IPS-20b (cell line): ENCODE data around the gene DCAF12.

Source experiments
- H3K27ac ChIP-seq: one replicate; pipeline ENCODE4 v1.5.1; 2013; ENCODE audit warnings: low read length
- H3K27me3 ChIP-seq: 2 replicates; pipeline ENCODE4 v1.6.1; 2013; ENCODE audit warnings: mild to moderate bottlenecking, low read length, inconsistent platforms; ENCODE audit not compliant: insufficient read depth
- H3K36me3 ChIP-seq: 2 replicates; pipeline ENCODE4 v1.6.1; 2013; ENCODE audit warnings: low read depth, mild to moderate bottlenecking, inconsistent platforms, low read length, moderate library complexity; ENCODE audit not compliant: insufficient read depth
- H3K4me1 ChIP-seq: 2 replicates; pipeline ENCODE4 v1.6.1; 2013; ENCODE audit warnings: mild to moderate bottlenecking, control low read depth, inconsistent platforms, low read length, moderate library complexity; ENCODE audit not compliant: insufficient read depth
- H3K4me3 ChIP-seq: 2 replicates; pipeline ENCODE4 v1.5.1; 2013; ENCODE audit warnings: mild to moderate bottlenecking, low read length, inconsistent platforms
- H3K9ac ChIP-seq: 2 replicates; pipeline ENCODE4 v1.6.1; 2013; ENCODE audit warnings: low read depth, mild to moderate bottlenecking, inconsistent platforms, low read length, moderate library complexity
- H3K9me3 ChIP-seq: 2 replicates; pipeline ENCODE4 v1.6.1; 2013; ENCODE audit warnings: mild to moderate bottlenecking, low read depth, low read length, inconsistent platforms; ENCODE audit not compliant: insufficient read depth

The DCAF12 gene

DNA sequence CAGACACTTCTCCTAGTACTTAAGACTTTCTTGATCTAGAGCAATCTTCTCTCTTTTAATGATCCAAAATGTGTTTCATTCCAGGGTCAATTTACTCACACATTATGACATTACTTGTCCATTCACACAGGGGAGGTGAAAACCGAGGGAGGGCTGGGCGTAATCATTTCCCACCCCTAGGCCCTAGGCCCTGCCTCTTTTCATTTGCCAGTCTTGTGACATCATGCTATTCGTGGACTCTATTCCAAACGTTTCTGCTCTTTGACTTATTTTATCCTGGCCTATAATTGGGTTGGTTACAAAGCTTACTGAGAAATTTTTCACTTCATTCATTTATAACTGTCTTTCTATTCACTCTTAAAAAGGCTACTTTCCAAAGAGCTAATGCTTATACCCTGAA is 2.4 kb downstream of the DCAF12 start:
- no peak overlapping the region for H3K4me3 ChIP-seq
- peaks cover 11% of the 10 kb centered on the region; the same call in 1 of the 2 replicates for H3K4me1 ChIP-seq
- no peak overlapping the region for H3K27ac ChIP-seq
- H3K9me3 ChIP-seq = no peaks in the 10 kb centered on the region
- 0 out of 2 replicates have a peak overlapping the region, but pooled peaks have one; percentile 35 for H3K9ac ChIP-seq
- no peaks in the 10 kb centered on the region for H3K27me3 ChIP-seq
- peaks cover 36% of the 10 kb centered on the region for H3K36me3 ChIP-seq

DNA sequence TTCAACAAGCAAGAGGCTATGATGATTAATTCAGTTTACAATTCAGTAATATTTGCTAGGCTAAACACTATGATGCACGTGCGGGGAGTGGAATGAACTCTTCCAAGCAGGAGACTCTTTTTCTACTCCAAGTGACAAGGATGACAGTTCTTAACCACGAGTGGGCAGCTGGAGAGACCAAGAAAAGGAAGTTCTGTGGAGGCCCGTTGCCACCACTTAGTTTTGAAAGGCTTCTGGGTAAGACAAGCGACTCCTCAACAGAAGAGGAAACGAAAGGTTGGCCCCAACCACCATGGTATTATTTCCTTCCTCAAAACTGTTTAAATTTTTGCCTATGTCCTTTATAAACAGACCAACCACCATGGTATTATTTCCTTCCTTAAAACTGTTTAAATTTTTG is 2.8 kb downstream of the DCAF12 start:
- H3K27ac ChIP-seq = no peak overlapping the region
- no peaks in the 10 kb centered on the region for H3K9me3 ChIP-seq
- H3K4me3 ChIP-seq = no peak overlapping the region
- peaks cover 40% of the 10 kb centered on the region for H3K36me3 ChIP-seq
- H3K4me1 ChIP-seq = peaks cover 11% of the 10 kb centered on the region; the same call in 1 of the 2 replicates
- H3K27me3 ChIP-seq = no peaks in the 10 kb centered on the region
- H3K9ac ChIP-seq = 0 out of 2 replicates have a peak overlapping the region, but pooled peaks have one; percentile 35

DNA sequence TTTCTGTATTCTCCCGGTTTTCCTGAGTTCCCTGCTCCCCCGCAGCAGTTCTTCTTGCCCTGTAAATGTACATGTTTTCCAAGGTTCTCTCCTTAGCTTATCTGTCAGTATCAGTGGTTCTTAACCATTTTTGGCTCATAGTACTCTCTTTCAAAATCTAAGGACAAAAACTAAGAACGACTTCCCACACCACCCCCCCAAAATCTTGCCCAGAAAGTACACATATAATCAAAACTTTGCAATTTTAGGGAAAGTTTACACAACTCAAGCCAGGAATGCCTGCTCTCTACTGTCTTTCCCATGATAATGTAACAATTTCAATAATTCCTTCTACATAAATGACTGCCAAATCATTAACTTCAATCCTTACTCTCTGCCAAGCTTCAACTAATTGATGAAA is 4.5 kb downstream of the DCAF12 start:
- Histone ChIP-seq H3K4me1 (peaks cover 5% of the 10 kb centered on the region; the same call in 1 of the 2 replicates), H3K9me3 (no peaks in the 10 kb centered on the region), H3K4me3 (no peak overlapping the region), H3K27me3 (no peaks in the 10 kb centered on the region), H3K27ac (no peak overlapping the region), H3K36me3 (peaks cover 56% of the 10 kb centered on the region), H3K9ac (no peak overlapping the region)

DNA sequence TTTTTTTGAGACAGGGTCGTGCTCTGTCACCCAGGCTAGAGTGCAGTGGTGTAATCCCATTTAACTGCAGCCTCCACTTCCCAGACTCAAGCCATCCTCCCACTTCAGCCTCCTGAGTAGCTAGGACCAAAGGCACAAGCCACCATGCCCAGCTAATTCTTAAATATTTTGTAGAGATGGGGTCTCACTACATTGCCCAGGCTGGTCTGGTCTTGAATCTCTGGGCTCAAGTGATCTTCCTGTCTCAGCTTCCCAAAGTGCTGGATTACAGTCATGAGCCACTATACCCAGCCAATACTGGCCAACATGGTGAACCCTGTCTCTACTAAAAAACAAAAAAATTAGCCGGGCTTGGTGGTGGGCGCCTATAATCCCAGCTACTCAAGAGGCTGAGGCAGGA is 6.8 kb downstream of the DCAF12 start:
- H3K4me3 ChIP-seq = no peak overlapping the region
- no peaks in the 10 kb centered on the region for H3K27me3 ChIP-seq
- no peak overlapping the region for H3K27ac ChIP-seq
- no peaks in the 10 kb centered on the region for H3K4me1 ChIP-seq
- peaks cover 62% of the 10 kb centered on the region for H3K36me3 ChIP-seq
- H3K9me3 ChIP-seq = no peaks in the 10 kb centered on the region
- no peak overlapping the region for H3K9ac ChIP-seq

DNA sequence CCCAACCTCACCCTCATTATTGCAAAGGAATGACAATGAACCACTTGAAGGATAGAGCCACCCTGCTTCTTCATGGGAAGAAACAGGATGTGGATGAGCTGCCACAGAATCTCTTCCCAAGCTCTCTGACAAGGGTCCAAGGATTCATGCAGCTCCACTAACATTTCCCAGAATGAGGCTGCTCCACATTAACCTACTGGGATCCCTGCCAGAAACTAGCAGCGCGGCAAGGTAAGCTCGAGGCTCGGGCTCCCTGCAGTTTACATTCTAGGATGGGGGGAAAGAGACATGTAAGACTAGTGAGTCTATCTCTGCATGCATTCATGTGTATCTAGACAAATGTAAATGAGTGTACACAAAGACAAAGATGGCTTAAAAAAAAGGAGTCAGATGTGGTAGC is 12.1 kb downstream of the DCAF12 start:
- Histone ChIP-seq H3K4me3 (no peak overlapping the region), H3K9me3 (no peaks in the 10 kb centered on the region), H3K4me1 (no peaks in the 10 kb centered on the region), H3K27ac (no peak overlapping the region), H3K36me3 (peaks cover 44% of the 10 kb centered on the region), H3K27me3 (no peaks in the 10 kb centered on the region), H3K9ac (no peak overlapping the region)

DNA sequence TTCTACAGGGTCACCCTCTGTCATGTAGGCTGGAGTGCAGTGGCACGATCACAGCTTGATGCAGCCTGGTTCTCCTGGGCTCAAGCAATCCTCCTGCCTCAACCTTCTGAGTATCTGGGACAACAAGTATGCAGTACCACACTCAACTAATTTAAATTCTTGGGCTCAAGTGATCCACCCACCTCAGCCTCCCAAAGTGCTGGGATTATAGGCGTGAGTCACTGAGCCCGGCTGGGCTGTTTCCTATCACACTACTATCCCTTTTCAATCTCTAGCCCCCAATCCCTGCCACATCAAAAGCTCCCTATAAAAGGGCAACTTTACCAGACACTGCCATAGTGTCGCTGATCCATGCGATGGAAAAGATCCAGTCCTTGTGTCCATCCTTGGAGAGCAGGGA is 20.4 kb downstream of the DCAF12 start:
- Histone ChIP-seq H3K27ac (no peak overlapping the region), H3K4me3 (no peak overlapping the region), H3K36me3 (peaks cover 80% of the 10 kb centered on the region), H3K9me3 (no peaks in the 10 kb centered on the region), H3K9ac (no peak overlapping the region), H3K27me3 (no peaks in the 10 kb centered on the region), H3K4me1 (no peaks in the 10 kb centered on the region)

DNA sequence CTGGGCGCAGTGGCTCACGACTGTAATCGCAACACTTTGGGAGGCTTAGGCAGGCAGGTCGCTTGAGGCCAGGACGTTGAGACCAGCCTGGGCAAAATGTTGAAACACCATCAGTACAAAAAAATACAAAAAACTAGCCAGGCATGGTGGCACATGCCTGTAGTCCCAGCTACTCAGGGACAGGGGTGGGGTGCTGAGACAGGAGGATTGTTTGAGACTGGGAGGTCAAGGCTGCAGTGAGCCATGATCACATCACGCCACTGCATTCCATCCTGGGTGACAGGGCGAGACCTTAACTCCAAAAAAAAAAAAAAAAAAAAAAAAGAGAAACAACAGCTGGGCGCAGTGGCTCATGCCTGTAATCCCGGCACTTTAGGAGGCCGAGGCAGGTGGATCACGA is 23.7 kb downstream of the DCAF12 start:
- Histone ChIP-seq H3K27ac (no peak overlapping the region), H3K9me3 (no peaks in the 10 kb centered on the region), H3K4me3 (no peak overlapping the region), H3K27me3 (no peaks in the 10 kb centered on the region), H3K9ac (no peak overlapping the region), H3K36me3 (peaks cover 84% of the 10 kb centered on the region), H3K4me1 (no peaks in the 10 kb centered on the region)

DNA sequence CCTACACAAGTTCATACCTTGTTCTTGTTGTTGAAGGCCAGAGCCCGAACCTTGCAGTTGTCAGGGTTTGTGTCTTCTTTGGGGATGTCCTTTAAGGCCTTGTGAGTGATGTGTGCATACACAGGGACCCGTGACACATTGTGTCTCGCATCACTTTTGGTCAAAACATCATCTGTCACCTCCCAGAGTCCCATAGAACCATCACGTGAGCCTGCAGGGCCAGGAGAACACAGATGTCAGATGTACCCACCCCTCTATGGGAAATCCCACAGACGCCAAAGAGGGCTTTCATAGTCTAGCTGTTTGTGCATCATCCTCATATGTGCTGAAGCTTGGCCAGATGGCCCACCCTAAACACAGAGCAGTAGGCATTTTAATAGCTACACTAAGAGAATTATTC is 28.2 kb downstream of the DCAF12 start:
- H3K36me3 ChIP-seq = peaks cover 79% of the 10 kb centered on the region
- H3K9ac ChIP-seq = no peak overlapping the region
- H3K27ac ChIP-seq = no peak overlapping the region

DNA sequence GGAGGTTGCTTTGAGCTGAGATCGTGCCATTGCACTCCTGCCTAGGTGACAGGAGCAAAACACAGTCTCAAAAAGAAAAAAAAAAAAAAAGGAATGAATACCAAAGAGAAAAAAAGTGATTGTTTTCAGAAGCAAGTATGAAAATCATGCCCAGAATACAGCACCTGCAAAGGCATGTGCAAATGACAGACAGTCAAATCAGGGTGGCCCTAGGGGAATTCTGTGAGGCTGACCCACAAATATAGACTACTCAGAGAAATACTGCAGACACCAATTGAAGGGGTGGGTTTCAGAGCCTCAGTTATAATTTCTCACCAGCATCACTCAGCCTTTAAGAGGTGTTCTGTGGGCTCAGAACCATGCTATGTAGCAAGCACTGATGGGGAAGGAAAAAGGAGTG is 28.6 kb downstream of the DCAF12 start:
- H3K36me3 ChIP-seq = peaks cover 79% of the 10 kb centered on the region
- no peak overlapping the region for H3K4me3 ChIP-seq
- H3K9ac ChIP-seq = no peak overlapping the region
- no peaks in the 10 kb centered on the region for H3K4me1 ChIP-seq
- H3K27me3 ChIP-seq = no peaks in the 10 kb centered on the region
- H3K27ac ChIP-seq = no peak overlapping the region
- H3K9me3 ChIP-seq = no peaks in the 10 kb centered on the region

More for the DNA sequence above, 28.2 kb downstream of the DCAF12 start:
- H3K9me3 ChIP-seq = no peaks in the 10 kb centered on the region
- H3K27me3 ChIP-seq = no peaks in the 10 kb centered on the region
- H3K4me1 ChIP-seq = no peaks in the 10 kb centered on the region
- no peak overlapping the region for H3K4me3 ChIP-seq

DNA sequence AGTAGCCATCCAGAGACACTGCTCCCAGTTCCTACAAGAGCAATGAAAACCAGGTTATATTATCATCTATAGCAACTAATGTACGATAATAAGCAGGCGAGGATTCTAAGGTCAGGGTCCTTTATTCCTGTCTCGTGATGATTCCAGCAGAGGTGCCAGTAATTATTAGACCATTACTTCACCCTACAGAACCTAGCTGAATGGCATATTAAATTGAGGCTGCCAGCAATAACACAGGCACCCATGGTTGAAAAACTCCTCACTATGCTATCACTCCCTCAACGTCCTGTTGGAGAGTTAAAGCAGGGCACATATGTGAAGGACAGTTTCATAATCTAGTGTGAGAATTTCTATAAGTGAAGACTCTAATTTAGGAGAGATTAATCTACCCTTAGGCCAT is 29.7 kb downstream of the DCAF12 start:
- Histone ChIP-seq H3K9ac (no peak overlapping the region), H3K27ac (no peak overlapping the region), H3K9me3 (no peaks in the 10 kb centered on the region), H3K4me3 (no peak overlapping the region), H3K27me3 (no peaks in the 10 kb centered on the region), H3K36me3 (peaks cover 79% of the 10 kb centered on the region), H3K4me1 (no peaks in the 10 kb centered on the region)

DNA sequence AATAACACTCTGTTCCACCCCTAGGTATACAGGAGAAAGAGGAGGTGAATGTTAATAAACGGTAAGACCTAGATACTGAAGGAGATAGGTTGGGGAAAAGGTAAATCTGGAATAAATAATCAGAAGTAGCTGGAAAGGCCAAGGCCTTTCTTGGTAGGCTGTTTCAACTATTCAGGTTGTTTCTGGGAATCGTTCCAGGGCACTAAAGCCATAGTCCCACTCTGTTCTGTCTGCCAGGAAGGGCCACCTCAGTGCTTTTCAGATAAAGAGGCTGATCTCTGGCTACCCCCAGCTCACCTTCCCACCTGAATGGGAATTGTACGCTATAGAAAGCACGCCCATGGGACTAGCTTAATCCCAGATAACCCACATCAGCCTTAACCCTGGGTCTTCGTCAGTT is 32.9 kb downstream of the DCAF12 start:
- Histone ChIP-seq H3K27me3 (no peaks in the 10 kb centered on the region), H3K4me3 (no peak overlapping the region), H3K27ac (no peak overlapping the region), H3K36me3 (peaks cover 84% of the 10 kb centered on the region), H3K9ac (no peak overlapping the region), H3K9me3 (no peaks in the 10 kb centered on the region), H3K4me1 (no peaks in the 10 kb centered on the region)

DNA sequence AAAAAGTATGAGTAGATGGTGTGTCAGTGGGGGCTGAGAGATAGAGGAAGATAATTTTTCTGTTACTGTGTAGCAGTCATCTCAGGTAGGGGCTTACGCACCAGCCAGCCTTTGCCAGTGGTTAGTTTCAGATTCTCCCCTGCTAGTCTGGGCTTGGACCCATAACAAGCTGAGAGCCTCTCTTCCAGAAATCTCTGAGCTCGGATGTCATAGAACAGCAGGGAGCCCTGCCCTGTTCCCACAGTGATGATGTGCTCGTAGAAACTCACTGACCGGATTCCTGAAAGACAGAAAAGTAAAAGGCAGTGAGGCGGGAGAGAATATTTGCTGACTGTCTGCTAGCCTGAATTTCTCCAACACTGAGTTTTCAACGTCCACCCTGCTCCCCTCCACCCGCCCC is 37.2 kb downstream of the DCAF12 start:
- H3K4me3 ChIP-seq = no peak overlapping the region
- no peaks in the 10 kb centered on the region for H3K4me1 ChIP-seq
- H3K27me3 ChIP-seq = no peaks in the 10 kb centered on the region
- H3K9me3 ChIP-seq = no peaks in the 10 kb centered on the region
- no peak overlapping the region for H3K27ac ChIP-seq
- no peak overlapping the region for H3K9ac ChIP-seq
- peaks cover 79% of the 10 kb centered on the region for H3K36me3 ChIP-seq

DNA sequence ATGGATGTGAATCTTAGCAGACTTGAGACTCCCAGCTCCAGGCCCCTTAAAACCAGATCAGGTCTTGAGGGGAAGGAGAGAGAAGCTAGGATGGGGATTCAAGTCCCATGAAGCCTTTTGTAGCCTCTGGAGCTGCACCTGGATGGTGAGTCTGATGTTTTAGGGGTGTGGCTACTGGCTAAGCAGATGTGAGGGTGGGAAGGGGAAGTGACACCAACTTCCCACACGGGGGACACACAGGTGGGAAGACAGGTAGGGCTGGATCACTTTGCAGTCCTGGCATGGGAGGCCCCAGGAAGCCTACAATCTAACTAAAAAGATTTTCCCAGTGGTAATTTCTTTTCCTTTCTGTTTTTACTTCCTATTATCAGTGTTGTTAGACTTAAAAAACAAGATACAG is 39.1 kb downstream of the DCAF12 start:
- Histone ChIP-seq H3K9ac (no peak overlapping the region), H3K9me3 (no peaks in the 10 kb centered on the region), H3K4me1 (no peaks in the 10 kb centered on the region), H3K27ac (no peak overlapping the region), H3K4me3 (no peak overlapping the region), H3K36me3 (peaks cover 61% of the 10 kb centered on the region), H3K27me3 (no peaks in the 10 kb centered on the region)
